Measurements from ENCODE around the gene POLDIP2.

- no peak for TF ChIP-seq CTCF (IDR thresholded peaks at IDR 0.05)
- no peak for TF ChIP-seq EP300 (IDR thresholded peaks at IDR 0.05)
Observed at GRCh38 chr17:28363186-28363585, 5.9 kb upstream of the POLDIP2 start.

Data from upper lobe of left lung (tissue), 4 donors.